Uterus (tissue), 2 donors: ENCODE data around the gene NUTM1.
"Not testable (repeated sequence)": the region's sequence is repeated elsewhere in the genome, so short reads cannot be mapped to it uniquely, and the experiment has no call there.

Experiments
- CTCF ChIP-seq, 4 experiments: fragments of 200-600 bp in 2 of 4; fragments of 450-650 bp in 2 of 4; sonication (generic) in 2 of 4; IDR thresholded peaks; one replicate each; pipeline ENCODE4 v1.5.1; 2016 to 2019; ENCODE audit warnings: antibody characterized with exemption in 4 of 4, mild to moderate bottlenecking in 2 of 4, moderate library complexity in 1 of 4
- POLR2A ChIP-seq, 2 donors: fragments of 450-650 bp; IDR thresholded peaks; one replicate each; pipeline ENCODE4 v1.6.1; 2016; ENCODE audit warnings: antibody characterized with exemption in 2 of 2, mild to moderate bottlenecking in 1 of 2, moderate library complexity in 1 of 2

GRCh38 chr15:34389594-34390086, 46.5 kb downstream of the NUTM1 start:
- not testable (repeated sequence) for TF ChIP-seq CTCF, POLR2A (IDR thresholded peaks at IDR 0.05)
